Measurements from ENCODE around the gene DUSP22. TPM values are rescaled to one million over a fixed set of nuclear protein-coding genes. Genes with fewer than 3 reads are reported as not detected.
A peak's percentile ranks its signal among the peaks of the same experiment; 100 is the strongest.

DUSP22 gene
- total and polyA plus RNA-seq, 2 donors (not counting 1 experiment from before 2014, with no cell fraction given), result 117 to 133 TPM

DNA sequence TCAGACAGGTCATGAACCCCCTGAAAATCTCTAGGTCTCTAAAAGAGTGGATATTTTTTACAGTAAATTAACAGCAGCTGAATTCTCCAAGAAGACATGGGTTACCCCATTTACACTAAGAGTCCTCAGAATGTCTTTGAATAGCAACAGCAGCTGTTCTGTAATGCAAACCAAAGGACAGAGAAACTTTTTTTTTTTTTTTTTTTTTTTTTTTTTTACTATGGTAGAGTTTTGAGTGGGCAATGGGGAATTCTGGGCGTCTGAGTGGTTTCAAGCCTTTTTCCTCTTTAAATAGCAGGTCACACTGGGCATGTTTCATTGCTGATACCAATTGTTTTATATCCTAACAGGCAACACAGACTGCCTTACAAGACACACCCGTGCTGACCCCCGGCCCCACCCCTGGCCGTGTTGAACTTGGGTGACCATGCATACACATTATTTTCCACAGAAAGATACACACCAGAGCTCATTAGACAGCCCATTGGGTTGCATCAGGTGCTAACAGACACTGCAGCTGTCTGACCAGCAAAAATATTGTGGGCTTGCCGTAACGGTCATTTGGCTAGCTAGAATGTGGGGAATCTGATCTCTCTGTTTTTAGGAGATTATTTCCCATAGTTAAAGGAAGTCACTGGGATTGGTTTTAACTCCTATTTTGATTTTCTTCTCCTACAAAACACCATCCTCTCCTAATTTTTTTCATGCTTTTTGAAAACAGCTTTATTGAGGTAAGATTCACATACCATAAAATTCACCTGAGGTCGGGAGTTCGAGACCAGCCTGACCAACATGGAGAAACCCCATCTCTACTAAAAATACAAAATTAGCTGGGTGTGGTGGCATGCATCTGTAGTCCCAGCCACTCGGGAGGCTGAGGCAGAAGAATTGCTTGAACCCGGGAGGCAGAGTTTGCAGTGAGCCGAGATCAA is 72.6 kb downstream of the DUSP22 start:
- Histone ChIP-seq H3K4me1 (ENCODE audit: control insufficient read depth in 2 of 2, insufficient read depth in 2 of 2, low read length in 2 of 2) (peaks cover 24 to 42% of the 10 kb centered on the region in 2 donors), H4K20me1 (ENCODE audit: control insufficient read depth, insufficient read depth, low read length, poor library complexity, severe bottlenecking) (no peaks in the 10 kb centered on the region), H3K9me3 (ENCODE audit: control extremely low read depth in 1 of 3, control insufficient read depth in 2 of 3, insufficient read depth in 1 of 3, low read length in 2 of 3) (peaks cover 0 to 20% (median 0%) of the 10 kb centered on the region in 3 donors), H3K79me2 (ENCODE audit: control insufficient read depth, insufficient read depth, low read length) (no peaks in the 10 kb centered on the region), H2AFZ (ENCODE audit: insufficient read depth, low read depth, low read length, poor library complexity, severe bottlenecking) (no peak overlapping the region), H3K27ac (ENCODE audit: low read length in 2 of 2) (no peak overlapping the region), H3K36me3 (replicated peaks in 1 of 2; ENCODE audit: control extremely low read depth in 1 of 2, control insufficient read depth in 1 of 2, extremely low read depth in 1 of 2, insufficient read depth in 2 of 2, low read length in 1 of 2) (no peaks in the 10 kb centered on the region), H3K27me3 (replicated peaks in 1 of 4; ENCODE audit: control extremely low read depth in 1 of 4, control insufficient read depth in 3 of 4, insufficient read depth in 4 of 4, low read length in 3 of 4) (no peaks in the 10 kb centered on the region), H3K9ac (ENCODE audit: low read length) (no peak overlapping the region), H3K4me2 (replicated peaks; ENCODE audit: low read depth, low read length, poor library complexity, severe bottlenecking) (peak overlapping the region; percentile 43), H3K4me3 (ENCODE audit: control extremely low read depth in 1 of 5, extremely low read depth in 1 of 5, insufficient read depth in 1 of 5, low read depth in 2 of 5, low read length in 4 of 5) (no peak overlapping the region)
- POLR2A ChIA-PET, result interaction anchor here (0.6 to 1.3 kb wide), 3 partner anchors 16 to 181 kb away, joined by 3 to 10 read pairs (median 3); no protein-coding TSS in a partner anchor
- ATAC-seq (ENCODE audit: low read depth) (peak; percentile 58), DNase-seq (no peak)
- intact Hi-C loops (cut with micrococcal nuclease), result no loop called here
- CTCF ChIA-PET, result interaction anchor here (0.5 to 1.5 kb wide), 8 partner anchors 15 to 228 kb away, joined by 3 to 4 read pairs (median 3); no protein-coding TSS in a partner anchor
- Mint-ChIP-seq H3K4me3 (peak overlapping the region; percentile 64), H3K9me3 (ENCODE audit: insufficient read depth) (no peaks in the 10 kb centered on the region), H3K4me1 (peaks cover 57% of the 10 kb centered on the region), H3K27me3 (peaks cover 11% of the 10 kb centered on the region), H3K27ac (peak overlapping the region; percentile 55)
- TF ChIP-seq, protein P1, sequence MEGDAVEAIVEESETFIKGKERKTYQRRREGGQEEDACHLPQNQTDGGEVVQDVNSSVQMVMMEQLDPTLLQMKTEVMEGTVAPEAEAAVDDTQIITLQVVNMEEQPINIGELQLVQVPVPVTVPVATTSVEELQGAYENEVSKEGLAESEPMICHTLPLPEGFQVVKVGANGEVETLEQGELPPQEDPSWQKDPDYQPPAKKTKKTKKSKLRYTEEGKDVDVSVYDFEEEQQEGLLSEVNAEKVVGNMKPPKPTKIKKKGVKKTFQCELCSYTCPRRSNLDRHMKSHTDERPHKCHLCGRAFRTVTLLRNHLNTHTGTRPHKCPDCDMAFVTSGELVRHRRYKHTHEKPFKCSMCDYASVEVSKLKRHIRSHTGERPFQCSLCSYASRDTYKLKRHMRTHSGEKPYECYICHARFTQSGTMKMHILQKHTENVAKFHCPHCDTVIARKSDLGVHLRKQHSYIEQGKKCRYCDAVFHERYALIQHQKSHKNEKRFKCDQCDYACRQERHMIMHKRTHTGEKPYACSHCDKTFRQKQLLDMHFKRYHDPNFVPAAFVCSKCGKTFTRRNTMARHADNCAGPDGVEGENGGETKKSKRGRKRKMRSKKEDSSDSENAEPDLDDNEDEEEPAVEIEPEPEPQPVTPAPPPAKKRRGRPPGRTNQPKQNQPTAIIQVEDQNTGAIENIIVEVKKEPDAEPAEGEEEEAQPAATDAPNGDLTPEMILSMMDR (IDR thresholded peaks at IDR 0.05), result no peak
- TF ChIP-seq EZH2 (IDR thresholded peaks at IDR 0.05; ENCODE audit: borderline replicate concordance, insufficient read depth, low read depth, low read length, poor library complexity, severe bottlenecking), result no peak
- WGBS (ENCODE audit: insufficient coverage), result 34% methylated on average over 11 of the region's 11 CpGs

DNA sequence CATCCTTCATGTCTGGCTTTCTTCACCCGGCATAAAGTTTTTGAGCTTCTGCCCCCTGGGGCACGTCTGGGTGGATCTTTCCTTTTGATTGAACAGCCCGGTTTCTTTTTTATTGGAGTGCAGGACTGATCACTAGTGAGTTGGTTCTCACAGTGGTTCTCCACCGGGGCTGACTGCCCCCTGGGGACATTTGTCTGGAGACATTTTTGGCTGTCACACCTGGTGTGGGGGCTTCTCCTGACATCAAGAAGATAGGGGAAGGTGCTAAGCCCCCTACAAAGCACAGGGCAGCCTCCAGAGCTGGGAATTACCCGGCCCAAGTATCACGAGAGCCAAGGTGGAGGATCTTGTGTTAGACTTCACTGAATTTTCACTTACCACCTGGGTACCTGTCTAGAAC is 73.5 kb downstream of the DUSP22 start:
- no peaks in the 10 kb centered on the region for H3K36me3 ChIP-seq (replicated peaks in 1 of 2; ENCODE audit: control extremely low read depth in 1 of 2, control insufficient read depth in 1 of 2, extremely low read depth in 1 of 2, insufficient read depth in 2 of 2, low read length in 1 of 2)
- peaks cover 0 to 27% (median 0%) of the 10 kb centered on the region in 3 donors for H3K9me3 ChIP-seq (ENCODE audit: control extremely low read depth in 1 of 3, control insufficient read depth in 2 of 3, insufficient read depth in 1 of 3, low read length in 2 of 3)
- peak overlapping the region in 1 of 5 experiments; percentile 5 for H3K4me3 ChIP-seq (ENCODE audit: control extremely low read depth in 1 of 5, extremely low read depth in 1 of 5, insufficient read depth in 1 of 5, low read depth in 2 of 5, low read length in 4 of 5)
- no peaks in the 10 kb centered on the region for H3K79me2 ChIP-seq (ENCODE audit: control insufficient read depth, insufficient read depth, low read length)
- H4K20me1 ChIP-seq (ENCODE audit: control insufficient read depth, insufficient read depth, low read length, poor library complexity, severe bottlenecking), result no peaks in the 10 kb centered on the region
- H3K27ac Mint-ChIP-seq, result no peak overlapping the region
- DNase-seq (peak; percentile 51), ATAC-seq (ENCODE audit: low read depth) (peak; percentile 24)
- peak overlapping the region; percentile 38 for H3K4me2 ChIP-seq (replicated peaks; ENCODE audit: low read depth, low read length, poor library complexity, severe bottlenecking)
- peaks cover 48% of the 10 kb centered on the region for H3K4me1 Mint-ChIP-seq
- WGBS (ENCODE audit: insufficient coverage), result 69% methylated on average over 6 of the region's 6 CpGs
- TF ChIP-seq EZH2 (IDR thresholded peaks at IDR 0.05; ENCODE audit: borderline replicate concordance, insufficient read depth, low read depth, low read length, poor library complexity, severe bottlenecking), result no peak
- TF ChIP-seq, protein P1 (IDR thresholded peaks at IDR 0.05), result no peak
- H2AFZ ChIP-seq (ENCODE audit: insufficient read depth, low read depth, low read length, poor library complexity, severe bottlenecking), result no peak overlapping the region
- intact Hi-C loops (cut with micrococcal nuclease), result no loop called here
- ChIA-PET POLR2A (no interaction called here), CTCF (interaction anchor here (0.6 kb wide), 1 partner anchor 72 kb away, joined by 3 read pairs; no protein-coding TSS in a partner anchor)
- H3K4me3 Mint-ChIP-seq, result peak overlapping the region; percentile 32
- H3K9me3 Mint-ChIP-seq (ENCODE audit: insufficient read depth), result no peaks in the 10 kb centered on the region
- peaks cover 14% of the 10 kb centered on the region for H3K27me3 Mint-ChIP-seq
- H3K4me1 ChIP-seq (ENCODE audit: control insufficient read depth in 2 of 2, insufficient read depth in 2 of 2, low read length in 2 of 2), result peaks cover 20 to 32% of the 10 kb centered on the region in 2 donors
- H3K27ac ChIP-seq (ENCODE audit: low read length in 2 of 2), result no peak overlapping the region
- no peaks in the 10 kb centered on the region for H3K27me3 ChIP-seq (replicated peaks in 1 of 4; ENCODE audit: control extremely low read depth in 1 of 4, control insufficient read depth in 3 of 4, insufficient read depth in 4 of 4, low read length in 3 of 4)
- H3K9ac ChIP-seq (ENCODE audit: low read length), result no peak overlapping the region
